ENCODE results near the gene GRPEL2. TPM values are rescaled to one million over a fixed set of nuclear protein-coding genes. Genes with fewer than 3 reads are reported as not detected.

GRPEL2 gene
- total and polyA plus RNA-seq, 2 of the 8 experiments (the other 6 are each of a cell fraction or from before 2014, with no cell fraction given): 11.2 to 52.2 TPM

DNA sequence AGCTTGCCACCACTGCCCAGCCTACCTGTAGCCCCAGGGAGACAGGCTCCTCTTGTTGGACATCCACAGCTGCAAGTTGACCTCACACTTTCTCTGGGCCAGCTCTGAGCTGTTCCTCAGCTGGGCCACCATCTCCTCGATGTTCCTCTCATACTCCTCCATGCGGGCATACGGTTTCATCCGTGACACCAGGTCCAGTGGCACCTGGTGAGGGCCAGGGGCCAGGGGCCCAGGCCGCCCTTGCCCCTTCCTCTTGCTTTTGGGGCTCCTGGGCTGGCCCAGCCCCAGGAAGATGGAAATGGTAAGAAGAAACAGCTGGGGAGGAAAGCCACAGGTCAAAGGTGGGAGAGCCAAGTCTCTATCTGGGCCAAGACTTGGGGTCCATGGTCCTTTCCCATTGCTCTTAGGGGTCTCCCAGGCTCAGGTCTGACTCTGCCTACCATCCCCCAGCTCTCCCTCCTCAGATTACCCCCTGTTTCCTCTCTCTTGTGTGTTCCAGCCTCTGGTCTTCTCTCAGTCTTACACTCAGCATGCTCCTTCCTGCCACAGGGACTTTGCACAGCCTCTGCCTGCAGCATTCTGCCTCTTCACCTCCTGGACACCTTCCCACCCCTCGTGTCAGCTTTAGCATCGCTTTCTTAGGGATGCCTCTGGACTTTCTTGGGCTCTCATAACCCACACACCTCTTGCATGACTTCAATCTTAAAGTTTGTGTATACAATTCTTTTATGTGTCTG, 31.6 kb downstream of the GRPEL2 start (continued):
- no peak for TF ChIP-seq SP2 (IDR thresholded peaks at IDR 0.05; ENCODE audit: low read length)
- no peak for TF ChIP-seq RXRA (IDR thresholded peaks at IDR 0.05; ENCODE audit: insufficient read depth, low read depth, low read length)
- no peak for TF ChIP-seq YY1 (IDR thresholded peaks at IDR 0.05; ENCODE audit: low read depth, low read length)
- no peak for TF ChIP-seq KDM5A (IDR thresholded peaks at IDR 0.05; ENCODE audit: low read length)

Measured in H1 (cell line).